ENCODE results near the gene PLA2G6. TPM values are rescaled to one million over a fixed set of nuclear protein-coding genes. Genes with fewer than 3 reads are reported as not detected.

The PLA2G6 gene
- total and polyA plus RNA-seq, 2 of the 13 experiments (the other 11 are each of a cell fraction or from before 2014, with no cell fraction given) = 4.8 to 11.5 TPM

- ChIA-PET CTCF (ENCODE audit: low intra/inter-chr PET ratio, low total read pairs) (no interaction called here), POLR2A (no interaction called here)
- H3K4me3 ChIP-seq (replicated peaks in 1 of 3; ENCODE audit: insufficient read depth in 1 of 3, low read depth in 2 of 3, low read length in 3 of 3) = no peak overlapping the region
- H3K4me1 ChIP-seq (ENCODE audit: insufficient read depth, low read length) = no peaks in the 10 kb centered on the region
- no peak overlapping the region for H3K27ac ChIP-seq (ENCODE audit: extremely low read length, insufficient read depth, low read length)
- WGBS (ENCODE audit: low lambda C conversion rate) = 81% methylated on average over 9 of the region's 11 CpGs
- no peak for ATAC-seq
- no peaks in the 10 kb centered on the region for H3K27me3 ChIP-seq (ENCODE audit: control insufficient read depth in 1 of 2, insufficient read depth in 2 of 2, low read length in 2 of 2)
- no peaks in the 10 kb centered on the region for H3K79me2 ChIP-seq (ENCODE audit: insufficient read depth, low read length)
- FAIRE-seq = no peak
- BruUV-seq (replicated peaks) = no TSS peak
- no peaks in the 10 kb centered on the region for H4K20me1 ChIP-seq (ENCODE audit: insufficient read depth, low read length)
- H3K9ac ChIP-seq (ENCODE audit: insufficient read depth, low read depth, low read length) = no peak overlapping the region
- no peaks in the 10 kb centered on the region for H3K9me3 ChIP-seq (ENCODE audit: low read length)
- H3K4me2 ChIP-seq (ENCODE audit: low read depth, low read length) = no peak overlapping the region
- in situ Hi-C loops (cut with HindIII; ENCODE audit: extremely low pct_ligation_motif_present, low pct_unique_long_range_greater_than_20kb) (no loop called here), intact Hi-C loops (cut with micrococcal nuclease; ENCODE audit: unreplicated experiment) (no loop called here)
- no peaks in the 10 kb centered on the region for H3K36me3 ChIP-seq (replicated peaks in 1 of 2; ENCODE audit: control insufficient read depth in 1 of 2, insufficient read depth in 2 of 2, low read length in 2 of 2)
- TF ChIP-seq ZFP37 (CRISPR knock-in tag; IDR thresholded peaks at IDR 0.05; ENCODE audit: borderline replicate concordance) (no peak), ZNF792 (CRISPR knock-in tag; IDR thresholded peaks at IDR 0.05) (no peak), ZNF768 (CRISPR knock-in tag; IDR thresholded peaks at IDR 0.05) (no peak), BCL6 (CRISPR knock-in tag; IDR thresholded peaks at IDR 0.05) (no peak), KAT7 (CRISPR knock-in tag; IDR thresholded peaks at IDR 0.05; ENCODE audit: borderline replicate concordance) (no peak), TFAP4 (IDR thresholded peaks at IDR 0.05; ENCODE audit: borderline replicate concordance, low read depth) (no peak), ZNF350 (CRISPR knock-in tag; IDR thresholded peaks at IDR 0.05; ENCODE audit: borderline replicate concordance, low read depth) (no peak), ZNF644 (CRISPR knock-in tag; IDR thresholded peaks at IDR 0.05; ENCODE audit: low read depth) (no peak), THAP8 (CRISPR knock-in tag; IDR thresholded peaks at IDR 0.05; ENCODE audit: borderline replicate concordance) (no peak), MXD4 (CRISPR knock-in tag; IDR thresholded peaks at IDR 0.05) (no peak)
- no peak overlapping the region for H2AFZ ChIP-seq (ENCODE audit: low read length)
- DNase-seq (ENCODE audit: low spot score) = no peak
Measured at GRCh38 chr22:38125751-38126201, 55.9 kb downstream of the PLA2G6 start.
